Ishikawa (cell line): Measurements from ENCODE around the gene PODNL1.

Source experiments
- CEBPB ChIP-seq: IDR thresholded peaks from 2 replicates; pipeline ENCODE4 v1.6.1; 2012
- CREB1 ChIP-seq: IDR thresholded peaks from 2 replicates; pipeline ENCODE4 v1.6.1; 2012; ENCODE audit warnings: low read depth
- EGR1 ChIP-seq: IDR thresholded peaks from 2 replicates; pipeline ENCODE4 v1.6.1; 2012
- EP300 ChIP-seq: IDR thresholded peaks from 2 replicates; pipeline ENCODE4 v1.6.1; 2012; ENCODE audit warnings: borderline replicate concordance
- FOXM1 ChIP-seq: IDR thresholded peaks from 2 replicates; pipeline ENCODE4 v1.6.1; 2012; ENCODE audit warnings: low read depth, borderline replicate concordance
- MAX ChIP-seq: IDR thresholded peaks from 2 replicates; pipeline ENCODE4 v1.6.1; 2012
- NFIC ChIP-seq: IDR thresholded peaks from 2 replicates; pipeline ENCODE4 v1.6.1; 2012
- RAD21 ChIP-seq: IDR thresholded peaks from 2 replicates; pipeline ENCODE4 v1.6.1; 2012; ENCODE audit warnings: low read depth
- REST ChIP-seq: IDR thresholded peaks from 2 replicates; pipeline ENCODE4 v1.6.1; 2012; ENCODE audit warnings: low read depth, mild to moderate bottlenecking
- TAF1 ChIP-seq: IDR thresholded peaks from 2 replicates; pipeline ENCODE4 v1.6.1; 2012; ENCODE audit warnings: low read depth, mild to moderate bottlenecking
- TCF12 ChIP-seq: IDR thresholded peaks from 2 replicates; pipeline ENCODE4 v1.6.1; 2012; ENCODE audit warnings: low read depth
- TEAD4 ChIP-seq: IDR thresholded peaks from 2 replicates; pipeline ENCODE4 v1.6.1; 2012
- USF1 ChIP-seq: IDR thresholded peaks from 2 replicates; pipeline ENCODE4 v1.6.1; 2012
- YY1 ChIP-seq: IDR thresholded peaks from 2 replicates; pipeline ENCODE4 v1.6.1; 2012; ENCODE audit warnings: low read depth
- ZBTB7A ChIP-seq: IDR thresholded peaks from 2 replicates; pipeline ENCODE4 v1.6.1; 2012; ENCODE audit warnings: low read depth

Gene PODNL1

GRCh38 chr19:13965377-13965896, 27.2 kb upstream of the PODNL1 start:
- TF ChIP-seq MAX (no peak), TEAD4 (no peak), EGR1 (no peak)

GRCh38 chr19:13964776-13965175, 26.6 kb upstream of the PODNL1 start:
- no peak for TF ChIP-seq MAX
- no peak for TF ChIP-seq NFIC
- TF ChIP-seq CREB1, result no peak
- TF ChIP-seq YY1, result no peak
- TF ChIP-seq RAD21, result no peak
- TF ChIP-seq EP300, result no peak

GRCh38 chr19:13963603-13964105, 25.4 kb upstream of the PODNL1 start:
- TF ChIP-seq TCF12 (no peak), CREB1 (no peak), NFIC (no peak), TEAD4 (no peak)

- TF ChIP-seq CREB1 (no peak), REST (no peak), EP300 (no peak), TAF1 (no peak), USF1 (no peak), RAD21 (no peak), TEAD4 (no peak), TCF12 (no peak), CEBPB (no peak), NFIC (no peak), EGR1 (no peak), ZBTB7A (no peak), MAX (no peak), FOXM1 (no peak), YY1 (no peak)
Observed at GRCh38 chr19:13962699-13963602, 24.7 kb upstream of the PODNL1 start.

GRCh38 chr19:13961826-13962698, 23.8 kb upstream of the PODNL1 start:
- TF ChIP-seq EP300, result no peak
- no peak for TF ChIP-seq EGR1
- TF ChIP-seq NFIC, result no peak
- TF ChIP-seq MAX, result no peak
- no peak for TF ChIP-seq TEAD4
- no peak for TF ChIP-seq CEBPB
- TF ChIP-seq RAD21, result no peak

GRCh38 chr19:13960863-13961784, 22.9 kb upstream of the PODNL1 start:
- TF ChIP-seq CREB1, result no peak
- no peak for TF ChIP-seq TAF1
- no peak for TF ChIP-seq TEAD4
- no peak for TF ChIP-seq EGR1
- no peak for TF ChIP-seq EP300
- no peak for TF ChIP-seq FOXM1
- TF ChIP-seq NFIC, result no peak
- no peak for TF ChIP-seq MAX
- TF ChIP-seq RAD21, result no peak
- no peak for TF ChIP-seq TCF12
- TF ChIP-seq REST, result no peak
- TF ChIP-seq ZBTB7A, result no peak
- TF ChIP-seq CEBPB, result no peak
- no peak for TF ChIP-seq YY1
- TF ChIP-seq USF1, result no peak
